Activated naive CD4-positive, alpha-beta T cell (primary cell): Measurements from ENCODE around the gene INPP4A.
"Not testable (repeated sequence)": the region's sequence is repeated elsewhere in the genome, so short reads cannot be mapped to it uniquely, and the experiment has no call there.

Experiments used
- DNase-seq, 4 experiments: peaks; one replicate each; lab custom pipeline; 2025; lab: John Stamatoyannopoulos, UW

INPP4A gene

DNA sequence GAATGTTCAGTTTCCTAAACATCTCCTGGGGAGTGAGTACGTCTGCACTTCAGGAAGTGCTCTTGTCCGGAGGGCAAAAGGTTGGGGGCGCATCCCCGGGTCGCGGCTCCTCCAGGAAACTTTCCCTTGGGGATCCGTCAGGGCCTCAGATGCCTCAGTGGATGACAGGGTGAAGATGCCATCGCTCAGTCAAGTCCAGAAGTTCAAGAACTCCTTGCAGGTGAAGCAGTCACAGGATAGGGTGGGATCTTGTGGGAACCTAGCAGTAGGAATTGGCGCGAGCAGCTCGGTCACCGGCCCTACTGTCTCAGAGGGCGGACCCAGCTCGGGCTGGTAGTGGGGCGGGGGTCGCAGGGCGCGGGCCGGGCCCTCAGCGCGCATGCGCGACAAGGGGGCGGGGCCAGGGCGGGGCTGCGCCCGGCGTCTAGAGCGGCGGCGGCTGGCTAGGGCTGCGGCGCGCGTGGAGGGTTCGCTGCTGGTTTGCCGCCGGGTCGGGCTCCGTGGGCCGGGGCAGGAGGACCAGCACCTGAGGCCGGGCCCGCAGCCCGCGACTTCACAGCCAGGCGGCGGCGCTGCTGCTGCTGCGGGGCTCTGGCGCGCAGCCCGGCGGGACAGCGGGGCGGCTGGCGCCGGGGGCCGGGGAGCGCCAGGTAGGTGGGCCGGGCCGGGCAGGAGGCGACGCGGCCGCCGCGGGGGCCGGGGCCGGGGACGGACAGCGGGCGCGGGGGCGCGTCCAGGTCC lies at the start of gene INPP4A:
INPP4A (plus strand) TSS at position 423 of the 741 bp plus-strand sequence. CDS start 75,191 bp downstream, outside the sequence.
- peak; percentile 58 to 75 (median 63) for DNase-seq

DNA sequence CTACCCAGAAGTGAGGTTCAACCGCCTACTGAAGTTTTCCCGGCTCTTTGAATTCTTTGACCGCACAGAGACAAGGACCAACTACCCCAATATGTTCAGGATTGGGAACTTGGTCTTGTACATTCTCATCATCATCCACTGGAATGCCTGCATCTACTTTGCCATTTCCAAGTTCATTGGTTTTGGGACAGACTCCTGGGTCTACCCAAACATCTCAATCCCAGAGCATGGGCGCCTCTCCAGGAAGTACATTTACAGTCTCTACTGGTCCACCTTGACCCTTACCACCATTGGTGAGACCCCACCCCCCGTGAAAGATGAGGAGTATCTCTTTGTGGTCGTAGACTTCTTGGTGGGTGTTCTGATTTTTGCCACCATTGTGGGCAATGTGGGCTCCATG lies 48.7 kb upstream of the INPP4A start:
- no peak for DNase-seq

GRCh38 chr2:98396745-98397355 lies 47.8 kb upstream of the INPP4A start:
- no peak for DNase-seq

GRCh38 chr2:98399140-98399539 lies 45.5 kb upstream of the INPP4A start:
- no peak for DNase-seq

DNA sequence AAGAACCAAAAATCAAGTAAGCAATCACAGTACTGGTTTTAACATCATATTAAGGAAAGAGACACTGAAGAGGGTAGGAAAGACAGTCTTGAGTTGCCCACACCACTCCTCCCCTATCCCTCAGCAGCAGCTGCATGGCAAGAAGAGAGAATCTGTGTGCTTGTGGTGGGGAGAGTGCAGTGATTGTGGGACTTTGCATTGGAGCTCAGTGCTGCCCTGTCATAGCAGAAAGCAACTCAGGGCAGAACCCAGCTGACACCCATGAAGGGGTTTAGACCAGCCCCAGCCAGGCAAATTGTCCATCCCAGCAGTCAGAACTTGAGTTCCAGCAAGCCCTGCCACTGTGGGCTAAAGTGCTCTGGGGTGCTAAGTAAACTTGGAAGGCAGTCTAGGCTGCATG lies 40.8 kb upstream of the INPP4A start:
- DNase-seq: no peak

GRCh38 chr2:98404556-98405250 lies 40.0 kb upstream of the INPP4A start:
- DNase-seq: no peak

DNA sequence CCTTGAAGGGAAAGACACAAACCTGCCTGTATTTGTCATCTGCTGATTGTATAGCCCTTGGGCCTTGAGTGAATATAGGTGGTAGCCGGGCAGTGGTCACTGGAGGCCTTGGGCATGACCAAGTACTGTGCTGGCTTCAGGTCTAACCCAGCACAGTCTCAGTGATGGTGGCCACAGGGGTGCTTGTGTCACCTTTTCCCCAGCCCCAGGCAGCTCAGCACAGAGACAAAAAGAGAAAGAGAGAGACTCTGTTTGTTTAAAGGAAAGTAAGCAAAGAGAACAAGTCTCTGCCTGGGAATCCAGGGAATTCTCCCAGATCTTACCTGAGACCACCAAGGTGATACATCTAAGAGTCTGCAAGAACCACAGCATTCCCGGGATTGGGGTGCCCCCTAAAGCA lies 39.4 kb upstream of the INPP4A start:
- no peak for DNase-seq

DNA sequence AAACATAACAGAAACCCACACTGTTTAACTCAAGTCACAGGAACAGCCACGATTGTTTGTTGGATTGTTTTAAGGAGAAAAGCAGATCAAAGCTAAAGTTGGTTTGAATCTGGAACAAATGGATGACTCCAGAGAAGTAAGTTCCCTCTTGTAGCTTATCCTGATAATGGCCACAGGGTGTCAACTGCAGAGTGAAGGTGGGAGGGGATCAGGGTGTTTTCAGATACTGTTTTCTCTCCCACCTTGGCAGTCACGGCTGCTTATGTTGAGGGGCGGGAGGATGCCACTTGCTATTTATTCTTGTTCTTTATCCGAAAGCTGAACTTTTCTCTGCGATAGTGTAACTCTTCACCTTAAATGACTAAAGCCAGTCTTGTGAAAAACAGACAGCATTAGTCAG lies 36.5 kb upstream of the INPP4A start:
- no peak for DNase-seq

- DNase-seq: peak in 2 of 4 experiments; percentile 12 to 22
Measured at GRCh38 chr2:98412751-98413458, 31.8 kb upstream of the INPP4A start.

- DNase-seq: not testable (repeated sequence)
Measured at GRCh38 chr2:98414246-98414645, 30.4 kb upstream of the INPP4A start.

DNA sequence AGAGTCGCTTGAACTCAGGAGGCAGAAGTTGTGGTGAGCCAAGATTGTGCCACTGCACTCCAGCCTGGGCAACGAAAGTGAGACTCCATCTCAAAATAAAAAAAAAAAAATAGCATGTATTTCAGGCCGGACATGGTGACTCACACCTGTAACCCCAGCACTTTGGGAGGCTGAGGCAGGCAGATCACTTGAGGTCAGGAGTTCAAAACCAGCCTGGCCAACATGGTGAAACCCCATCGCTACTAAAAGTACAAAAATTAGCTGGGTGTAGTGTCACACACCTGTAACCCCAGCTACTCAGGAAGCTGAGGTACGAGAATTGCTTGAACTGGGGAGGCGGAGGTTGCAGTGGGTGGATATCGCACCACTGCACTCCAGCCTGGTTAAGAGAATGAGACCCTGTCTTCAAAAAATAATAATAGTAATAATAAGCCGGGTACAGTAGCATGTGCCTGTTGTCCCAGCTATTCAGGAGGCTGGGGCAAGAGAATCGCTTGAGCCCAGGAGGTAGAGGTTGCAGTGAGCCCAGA lies 28.9 kb upstream of the INPP4A start:
- not testable (repeated sequence) for DNase-seq

GRCh38 chr2:98416383-98417159 lies 28.1 kb upstream of the INPP4A start:
- no peak for DNase-seq

GRCh38 chr2:98419544-98419943 lies 25.1 kb upstream of the INPP4A start:
- DNase-seq: no peak

DNA sequence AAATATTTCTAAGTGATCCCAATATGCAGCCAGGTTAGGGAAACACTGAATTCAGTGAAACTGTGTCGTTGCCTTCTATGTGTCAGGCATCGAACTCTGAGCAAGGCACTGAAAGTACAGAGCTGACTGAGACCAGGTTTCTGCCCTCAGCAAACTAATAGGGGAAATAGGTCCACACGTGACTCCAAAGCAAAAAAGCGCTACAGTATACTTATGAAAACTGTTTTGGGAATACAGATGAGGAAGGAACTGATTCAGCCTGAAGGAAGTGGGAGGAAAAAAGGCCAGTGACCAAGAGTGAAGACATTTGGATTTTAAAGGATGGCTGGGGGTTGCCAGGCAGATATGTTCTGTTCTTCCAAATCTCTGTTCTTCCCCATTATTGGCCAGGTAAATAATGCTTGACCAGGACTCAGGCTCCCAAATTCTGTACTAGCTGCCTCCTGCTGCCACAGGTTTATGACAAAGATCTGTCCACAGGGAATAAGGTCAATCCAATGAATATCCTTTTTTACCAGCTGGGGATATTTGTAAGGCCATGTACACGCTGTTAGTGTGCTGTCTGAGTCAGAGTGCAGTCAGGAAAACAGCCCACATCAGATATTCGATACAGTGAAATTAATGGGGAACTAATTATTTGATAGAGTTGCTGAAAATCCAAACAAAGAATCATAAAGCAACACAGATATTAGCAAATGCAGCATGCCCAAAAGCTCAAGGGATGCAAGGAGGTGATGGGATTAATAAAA lies 24.5 kb upstream of the INPP4A start:
- no peak for DNase-seq

DNA sequence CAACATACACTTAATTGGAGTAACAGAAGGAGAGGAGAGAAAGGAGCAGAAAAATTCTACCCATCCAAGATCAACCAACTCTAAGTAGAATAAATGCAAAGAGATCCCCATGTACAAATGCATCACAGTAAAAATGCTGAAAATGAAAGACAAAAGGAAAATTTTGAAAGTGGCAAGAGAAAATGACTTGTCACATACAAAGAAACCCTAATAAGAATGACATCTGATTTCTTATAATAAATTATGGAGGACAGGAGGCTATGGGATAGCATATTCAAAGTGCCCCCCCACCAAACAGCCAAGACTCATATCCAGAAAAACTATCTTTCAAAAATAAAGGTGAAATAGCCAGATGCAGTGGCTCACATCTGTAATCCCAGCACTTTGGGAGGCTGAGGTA lies 22.2 kb upstream of the INPP4A start:
- DNase-seq: no peak

DNA sequence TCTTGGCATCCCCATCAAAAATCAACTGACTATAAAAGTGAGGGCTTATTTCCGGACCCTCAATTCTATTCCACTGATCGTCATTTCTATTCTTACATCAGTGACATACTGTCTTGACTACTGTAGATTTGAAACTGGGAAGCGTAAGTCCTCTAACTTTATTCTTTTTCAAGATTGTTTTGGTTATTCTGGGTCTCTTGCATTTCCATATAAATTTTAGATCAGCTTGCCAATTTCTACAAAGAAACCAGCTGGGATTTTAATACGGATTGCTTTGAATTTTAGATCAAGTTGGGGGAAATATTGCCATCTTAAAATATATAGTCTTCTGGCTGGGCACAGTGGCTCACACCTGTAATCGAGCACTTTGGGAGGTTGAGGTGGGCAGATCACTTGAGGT lies 17.9 kb upstream of the INPP4A start:
- DNase-seq: no peak

GRCh38 chr2:98432145-98432544 lies 12.5 kb upstream of the INPP4A start:
- no peak for DNase-seq

GRCh38 chr2:98433363-98433964 lies 11.2 kb upstream of the INPP4A start:
- DNase-seq: no peak

GRCh38 chr2:98434492-98434891 lies 10.2 kb upstream of the INPP4A start:
- no peak for DNase-seq

- DNase-seq: not testable (repeated sequence)
Measured at GRCh38 chr2:98435670-98436069, 9.0 kb upstream of the INPP4A start.
